ENCODE measurements around the gene ACER3. TPM values are rescaled to one million over a fixed set of nuclear protein-coding genes. Genes with fewer than 3 reads are reported as not detected.

Gene ACER3
- polyA plus RNA-seq, 1 experiment, result 11.2 TPM

GRCh38 chr11:77062924-77063323 is 202.2 kb downstream of the ACER3 start:
- peaks cover 6% of the 10 kb centered on the region for H3K27me3 ChIP-seq (ENCODE audit: control insufficient read depth, insufficient read depth, low read length)
- CTCF ChIA-PET, result interaction anchor here (0.6 to 2.9 kb wide), 4 partner anchors 15 to 39 kb away, joined by 3 to 14 read pairs (median 4); no protein-coding TSS in a partner anchor
- POLR2A ChIA-PET, result no interaction called here

DNA sequence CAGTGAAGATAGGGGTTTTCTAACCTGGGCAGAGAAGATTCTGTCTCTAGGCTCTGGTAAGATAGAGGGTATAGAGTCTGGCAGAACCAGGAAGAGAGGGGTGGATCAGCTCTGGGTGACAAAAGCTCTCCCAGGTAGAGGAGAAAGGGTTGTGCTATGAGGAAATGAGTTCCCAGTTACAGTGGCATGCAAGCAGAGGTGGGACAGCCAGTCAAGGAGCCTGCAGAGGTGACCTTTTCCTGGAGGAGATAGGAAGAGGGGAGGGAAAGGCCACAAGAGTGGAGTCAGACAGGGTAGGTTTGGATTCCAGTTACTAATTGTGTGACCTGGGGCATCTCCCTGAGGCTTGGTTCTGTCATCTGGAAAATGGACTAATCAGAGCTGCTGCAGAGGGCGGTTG is 202.7 kb downstream of the ACER3 start:
- ChIA-PET POLR2A (no interaction called here), CTCF (interaction anchor here (0.6 to 2.9 kb wide), 4 partner anchors 15 to 40 kb away, joined by 3 to 14 read pairs (median 4); no protein-coding TSS in a partner anchor)
- no peak for DNase-seq (ENCODE audit: low read depth, low spot score)
- Histone ChIP-seq H3K4me3 (ENCODE audit: low read depth, low read length) (no peak overlapping the region), H3K27me3 (ENCODE audit: control insufficient read depth, insufficient read depth, low read length) (peaks cover 6% of the 10 kb centered on the region), H3K9me3 (ENCODE audit: control insufficient read depth, insufficient read depth, low read length) (no peaks in the 10 kb centered on the region), H3K27ac (ENCODE audit: low read depth, low read length) (no peak overlapping the region)
- TF ChIP-seq, protein P1, sequence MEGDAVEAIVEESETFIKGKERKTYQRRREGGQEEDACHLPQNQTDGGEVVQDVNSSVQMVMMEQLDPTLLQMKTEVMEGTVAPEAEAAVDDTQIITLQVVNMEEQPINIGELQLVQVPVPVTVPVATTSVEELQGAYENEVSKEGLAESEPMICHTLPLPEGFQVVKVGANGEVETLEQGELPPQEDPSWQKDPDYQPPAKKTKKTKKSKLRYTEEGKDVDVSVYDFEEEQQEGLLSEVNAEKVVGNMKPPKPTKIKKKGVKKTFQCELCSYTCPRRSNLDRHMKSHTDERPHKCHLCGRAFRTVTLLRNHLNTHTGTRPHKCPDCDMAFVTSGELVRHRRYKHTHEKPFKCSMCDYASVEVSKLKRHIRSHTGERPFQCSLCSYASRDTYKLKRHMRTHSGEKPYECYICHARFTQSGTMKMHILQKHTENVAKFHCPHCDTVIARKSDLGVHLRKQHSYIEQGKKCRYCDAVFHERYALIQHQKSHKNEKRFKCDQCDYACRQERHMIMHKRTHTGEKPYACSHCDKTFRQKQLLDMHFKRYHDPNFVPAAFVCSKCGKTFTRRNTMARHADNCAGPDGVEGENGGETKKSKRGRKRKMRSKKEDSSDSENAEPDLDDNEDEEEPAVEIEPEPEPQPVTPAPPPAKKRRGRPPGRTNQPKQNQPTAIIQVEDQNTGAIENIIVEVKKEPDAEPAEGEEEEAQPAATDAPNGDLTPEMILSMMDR (IDR thresholded peaks at IDR 0.05; ENCODE audit: low read depth, low read length), result no peak

More at GRCh38 chr11:77062924-77063323, 202.2 kb downstream of the ACER3 start:
- Histone ChIP-seq H3K9me3 (ENCODE audit: control insufficient read depth, insufficient read depth, low read length) (peaks cover 3% of the 10 kb centered on the region; the same call in 1 of the 2 replicates), H3K4me3 (ENCODE audit: low read depth, low read length) (no peak overlapping the region), H3K27ac (ENCODE audit: low read depth, low read length) (no peak overlapping the region)
- TF ChIP-seq, protein P1 (IDR thresholded peaks at IDR 0.05; ENCODE audit: low read depth, low read length), result peak; percentile 17; the same call in 1 of the 2 replicates
- DNase-seq (ENCODE audit: low read depth, low spot score), result no peak

DNA sequence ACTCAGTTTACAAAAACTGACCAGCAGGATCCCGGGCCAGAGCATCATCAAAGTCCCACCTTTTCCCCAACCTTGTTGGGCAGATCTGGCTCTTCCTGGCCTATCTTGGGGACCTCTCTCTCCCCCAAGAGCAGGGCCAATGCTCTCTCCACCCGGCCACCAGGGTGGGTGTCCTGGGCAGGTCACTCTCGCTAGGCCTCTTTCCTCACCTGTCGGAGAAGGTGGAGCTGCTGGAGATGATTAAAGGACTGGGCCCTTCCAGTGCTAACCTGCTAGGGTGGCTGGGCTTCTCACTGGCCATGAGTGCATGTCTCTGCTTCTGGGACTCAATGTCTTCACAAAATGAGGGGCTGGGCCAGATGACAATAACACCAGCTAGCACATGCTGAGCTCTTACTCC is 203.1 kb downstream of the ACER3 start:
- H3K9me3 ChIP-seq (ENCODE audit: control insufficient read depth, insufficient read depth, low read length), result no peaks in the 10 kb centered on the region
- H3K27ac ChIP-seq (ENCODE audit: low read depth, low read length), result no peak overlapping the region
- POLR2A ChIA-PET, result no interaction called here
- H3K27me3 ChIP-seq (ENCODE audit: control insufficient read depth, insufficient read depth, low read length), result peaks cover 6% of the 10 kb centered on the region
- TF ChIP-seq, protein P1 (IDR thresholded peaks at IDR 0.05; ENCODE audit: low read depth, low read length), result no peak
- H3K4me3 ChIP-seq (ENCODE audit: low read depth, low read length), result no peak overlapping the region
- no peak for DNase-seq (ENCODE audit: low read depth, low spot score)
- CTCF ChIA-PET, result interaction anchor here (2.9 to 3.4 kb wide), 2 partner anchors 16 to 27 kb away, joined by 14 to 20 read pairs; no protein-coding TSS in a partner anchor

DNA sequence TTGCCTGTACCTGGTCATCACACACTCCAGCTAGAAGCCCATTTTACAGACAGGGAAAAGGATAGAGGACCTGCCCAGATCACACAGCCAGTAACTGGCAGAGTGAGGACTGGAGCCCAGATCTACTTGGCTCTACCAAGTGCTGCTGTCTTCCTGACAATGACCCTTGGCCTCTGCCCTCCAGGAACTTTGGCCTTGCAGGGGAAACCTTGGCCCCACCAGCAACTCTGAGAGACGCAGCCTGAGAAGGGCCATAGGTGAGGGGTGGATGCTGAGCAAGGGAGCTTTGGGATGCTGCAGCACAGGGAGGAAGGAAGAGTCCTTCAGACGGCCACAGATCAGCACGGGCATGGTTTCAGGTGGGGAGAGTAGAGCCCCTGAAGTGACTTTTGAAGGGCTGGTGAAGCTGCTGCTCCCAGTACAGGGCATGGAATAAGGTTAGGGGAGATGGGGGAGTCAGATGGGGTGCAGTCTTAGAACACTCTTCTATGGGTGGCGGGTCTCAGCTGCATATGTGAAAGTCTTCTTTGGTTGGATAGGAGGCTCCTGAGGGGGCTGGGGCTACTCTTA is 204.0 kb downstream of the ACER3 start:
- Histone ChIP-seq H3K9me3 (ENCODE audit: control insufficient read depth, insufficient read depth, low read length) (no peaks in the 10 kb centered on the region), H3K4me3 (ENCODE audit: low read depth, low read length) (no peak overlapping the region), H3K27ac (ENCODE audit: low read depth, low read length) (no peak overlapping the region), H3K27me3 (ENCODE audit: control insufficient read depth, insufficient read depth, low read length) (peaks cover 6% of the 10 kb centered on the region)
- TF ChIP-seq, protein P1 (IDR thresholded peaks at IDR 0.05; ENCODE audit: low read depth, low read length), result no peak
- no peak for DNase-seq (ENCODE audit: low read depth, low spot score)
- POLR2A ChIA-PET, result no interaction called here
- CTCF ChIA-PET, result interaction anchor here (1.3 to 3.4 kb wide), 4 partner anchors 17 to 62 kb away, joined by 4 to 20 read pairs (median 9); no protein-coding TSS in a partner anchor

- POLR2A ChIA-PET, result interaction anchor here (1.4 kb wide), 1 partner anchor 25 kb away, joined by 10 read pairs; no protein-coding TSS in a partner anchor
- no peak for DNase-seq (ENCODE audit: low read depth, low spot score)
- H3K9me3 ChIP-seq (ENCODE audit: control insufficient read depth, insufficient read depth, low read length), result no peaks in the 10 kb centered on the region
- H3K4me3 ChIP-seq (ENCODE audit: low read depth, low read length), result peak overlapping the region; percentile 64
- H3K27me3 ChIP-seq (ENCODE audit: control insufficient read depth, insufficient read depth, low read length), result no peaks in the 10 kb centered on the region
- TF ChIP-seq, protein P1 (IDR thresholded peaks at IDR 0.05; ENCODE audit: low read depth, low read length), result no peak
- CTCF ChIA-PET, result interaction anchor here (0.6 to 3.4 kb wide), 5 partner anchors 19 to 222 kb away, joined by 3 to 20 read pairs (median 4); no protein-coding TSS in a partner anchor
- H3K27ac ChIP-seq (ENCODE audit: low read depth, low read length), result peak overlapping the region; percentile 87
Measured at GRCh38 chr11:77065878-77066228, 205.1 kb downstream of the ACER3 start.
